Panc1 (cell line): ENCODE measurements around the gene PROSER1. TPM values are rescaled to one million over a fixed set of nuclear protein-coding genes. Genes with fewer than 3 reads are reported as not detected.
"Not testable (repeated sequence)": the region's sequence is repeated elsewhere in the genome, so short reads cannot be mapped to it uniquely, and the experiment has no call there.

ENCODE experiments used
- ATAC-seq: fragments of 200-7000 bp; cut with Tn5 transposase; 2 replicates; pipeline ENCODE4 v1.9.1; 2020; ENCODE audit warnings: mild to moderate bottlenecking, moderate library complexity
- BruUV-seq: library from RNA; stranded (reverse); fragments of 400-500 nt; replicated peaks from 2 replicates; lab custom pipeline; 2021; lab: Mats Ljungman, UMichigan
- CTCF ChIA-PET: fragments of 300-600 bp; sonication (Branson Sonifier 250); formaldehyde crosslinking; loops from one replicate; lab custom pipeline; 2022; ENCODE audit warnings: antibody characterized with exemption; lab: Charles Lee
- POLR2A ChIA-PET: fragments of 300-600 bp; sonication (Branson Sonifier 250); formaldehyde crosslinking; loops from one replicate; lab custom pipeline; 2022; ENCODE audit warnings: antibody characterized with exemption; lab: Charles Lee
- DNase-seq: peaks from one replicate; pipeline ENCODE4 v3.0.0-alpha.2; 2010; ENCODE audit warnings: low read depth, low spot score
- H3K27ac ChIP-seq: 2 replicates; pipeline ENCODE4 v1.5.1; 2011; ENCODE audit warnings: mild to moderate bottlenecking, low read length, inconsistent platforms
- H3K27me3 ChIP-seq: fragments of 200-500 bp; sonication (Bioruptor generic); 2 replicates; pipeline ENCODE4 v1.6.0; 2014; ENCODE audit warnings: low read length, inconsistent platforms; ENCODE audit not compliant: control insufficient read depth, insufficient read depth
- H3K36me3 ChIP-seq: fragments of 200-500 bp; sonication (Bioruptor generic); 2 replicates; pipeline ENCODE4 v1.5.1; 2014; ENCODE audit warnings: inconsistent platforms, mild to moderate bottlenecking, low read length, moderate library complexity; ENCODE audit not compliant: control insufficient read depth, insufficient read depth
- H3K4me1 ChIP-seq: 2 replicates; pipeline ENCODE4 v1.5.1; 2011; ENCODE audit warnings: inconsistent platforms, mild to moderate bottlenecking, low read length, moderate library complexity; ENCODE audit not compliant: control insufficient read depth, insufficient read depth
- H3K4me3 ChIP-seq, 2 experiments: 2 replicates each; pipeline ENCODE4 v1.5.1; 2011 to 2012; ENCODE audit warnings: low read depth in 2 of 2, low read length in 2 of 2, mild to moderate bottlenecking in 2 of 2, inconsistent platforms in 1 of 2, moderate library complexity in 1 of 2
- H3K9me3 ChIP-seq: fragments of 200-500 bp; sonication (Bioruptor generic); 2 replicates; pipeline ENCODE4 v1.5.1; 2014; ENCODE audit warnings: low read depth, mild to moderate bottlenecking, inconsistent platforms, low read length, moderate library complexity; ENCODE audit not compliant: control insufficient read depth, insufficient read depth
- CTCF ChIP-seq: fragments of 450-650 bp; IDR thresholded peaks from 2 replicates; pipeline ENCODE4 v1.5.1; 2017; ENCODE audit warnings: mild to moderate bottlenecking
- REST ChIP-seq, 2 experiments: IDR thresholded peaks; 2 replicates each; pipeline ENCODE4 v1.6.1; 2011 to 2012; ENCODE audit warnings: low read depth in 2 of 2, control low read depth in 1 of 2, low read length in 1 of 2, mild to moderate bottlenecking in 1 of 2, moderate library complexity in 1 of 2; ENCODE audit not compliant: insufficient read depth in 1 of 2
- SIN3A ChIP-seq: IDR thresholded peaks from 2 replicates; pipeline ENCODE4 v1.6.1; 2012; ENCODE audit warnings: low read depth, mild to moderate bottlenecking, low read length, moderate library complexity, borderline replicate concordance; ENCODE audit not compliant: insufficient read depth
- TCF7L2 ChIP-seq: IDR thresholded peaks from 2 replicates; pipeline ENCODE4 v1.6.1; 2011; ENCODE audit warnings: mild to moderate bottlenecking, low read depth, low read length, inconsistent platforms
- in situ Hi-C: cut with HindIII; loops from 2 replicates; pipeline ENCODE4 v1.10.0; 2016; ENCODE audit warnings: low sequenced_read_pairs, low pct_unique_long_range_greater_than_20kb
- intact Hi-C: fragments of 100-400 bp; cut with micrococcal nuclease; formaldehyde crosslinking; loops from one replicate; pipeline ENCODE4 v1.10.0; 2022; ENCODE audit not compliant: unreplicated experiment
- total RNA-seq: library from RNA; stranded (reverse); gene quantifications from one replicate; pipeline ENCODE4 v1.2.1, GENCODE V29; 2021; ENCODE audit not compliant: unreplicated experiment

PROSER1 gene
- total RNA-seq, 1 experiment from 2014 or later, result 24.7 TPM

- intact Hi-C loops (no loop called here), in situ Hi-C loops (no loop called here)
- Histone ChIP-seq H3K4me3 (no peak overlapping the region), H3K27ac (no peak overlapping the region), H3K27me3 (no peaks in the 10 kb centered on the region), H3K36me3 (peaks cover 19% of the 10 kb centered on the region), H3K9me3 (no peaks in the 10 kb centered on the region), H3K4me1 (no peaks in the 10 kb centered on the region)
- POLR2A ChIA-PET, result no interaction called here
- ATAC-seq (no peak), DNase-seq (no peak)
- no TSS peak for BruUV-seq
- TF ChIP-seq CTCF, result no peak
- CTCF ChIA-PET, result no interaction called here
Measured at GRCh38 chr13:39013462-39013861, 24.4 kb downstream of the PROSER1 start.

GRCh38 chr13:39012608-39013007, 25.3 kb downstream of the PROSER1 start:
- no peaks in the 10 kb centered on the region for H3K27me3 ChIP-seq
- intact Hi-C loops, result no loop called here
- no peak overlapping the region for H3K27ac ChIP-seq
- no TSS peak for BruUV-seq
- ChIA-PET CTCF (no interaction called here), POLR2A (no interaction called here)
- TF ChIP-seq TCF7L2, result no peak
- TF ChIP-seq CTCF, result peak; percentile 33
- no peak for TF ChIP-seq SIN3A
- TF ChIP-seq REST (IDR thresholded peaks at IDR 0.05; ENCODE audit: insufficient read depth in 1 of 2, low read depth in 2 of 2, low read length in 1 of 2), result no peak
- no peaks in the 10 kb centered on the region for H3K9me3 ChIP-seq
- ATAC-seq (no peak), DNase-seq (no peak)
- H3K4me1 ChIP-seq, result no peaks in the 10 kb centered on the region
- no peak overlapping the region for H3K4me3 ChIP-seq
- in situ Hi-C loops, result no loop called here
- H3K36me3 ChIP-seq, result peaks cover 19% of the 10 kb centered on the region

GRCh38 chr13:39006371-39007111, 31.3 kb downstream of the PROSER1 start:
- BruUV-seq, H3K36me3 ChIP-seq, H3K9me3 ChIP-seq, POLR2A ChIA-PET, H3K4me3 ChIP-seq, DNase-seq, ATAC-seq, intact Hi-C loops, CTCF ChIA-PET, H3K27me3 ChIP-seq, H3K27ac ChIP-seq, in situ Hi-C loops, H3K4me1 ChIP-seq: not testable (repeated sequence)
